GM20000 (cell line): ENCODE data around the gene AGAP1.

Experiments
- DNase-seq: peaks from one replicate; pipeline ENCODE4 v3.0.0; 2012; ENCODE audit warnings: low spot score
- CTCF ChIP-seq: IDR thresholded peaks from 2 replicates; pipeline ENCODE4 v1.5.1; 2012; ENCODE audit warnings: mild to moderate bottlenecking, control low read depth; ENCODE audit errors: extremely low read depth, missing control alignments

Gene AGAP1

GRCh38 chr2:235498541-235498940, 4.7 kb downstream of the AGAP1 start:
- no peak for DNase-seq
- TF ChIP-seq CTCF, result no peak

- TF ChIP-seq CTCF, result no peak
- DNase-seq, result no peak
Observed at GRCh38 chr2:235498946-235499812, 5.3 kb downstream of the AGAP1 start.

GRCh38 chr2:235500110-235500760, 6.4 kb downstream of the AGAP1 start:
- DNase-seq, result no peak
- TF ChIP-seq CTCF, result no peak

- DNase-seq, result no peak
Observed at GRCh38 chr2:235500761-235501672, 7.2 kb downstream of the AGAP1 start.

GRCh38 chr2:235501673-235502031, 7.8 kb downstream of the AGAP1 start:
- no peak for DNase-seq
- no peak for TF ChIP-seq CTCF

More at GRCh38 chr2:235500761-235501672, 7.2 kb downstream of the AGAP1 start:
- no peak for TF ChIP-seq CTCF

- no peak for DNase-seq
Observed at GRCh38 chr2:235502336-235502735, 8.5 kb downstream of the AGAP1 start.

More at GRCh38 chr2:235502336-235502735, 8.5 kb downstream of the AGAP1 start:
- no peak for TF ChIP-seq CTCF
